ENCODE results near the gene C22orf23.

The C22orf23 gene

DNA sequence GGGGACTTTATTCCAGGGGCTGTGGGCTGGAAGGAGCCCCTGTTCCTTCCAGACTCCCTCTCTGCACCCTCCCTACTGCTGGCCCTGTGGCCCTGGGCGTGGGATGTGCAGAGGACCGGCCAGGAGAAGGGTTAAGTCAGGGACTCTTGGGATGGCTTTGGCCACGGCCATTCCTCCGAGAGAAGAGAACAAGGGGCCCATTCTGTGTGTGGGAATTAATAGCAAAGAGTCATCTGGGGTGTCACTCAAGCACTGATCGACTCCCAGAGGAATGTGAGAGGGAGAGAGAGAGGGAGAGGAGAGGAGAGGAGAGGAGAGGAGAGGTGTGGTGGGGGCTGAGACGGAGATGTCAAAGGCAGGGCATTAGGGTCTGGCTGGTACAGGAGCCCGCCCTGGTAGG lies 45.1 kb upstream of the C22orf23 start:
- Histone ChIP-seq H3K9me3 (ENCODE audit: insufficient read depth, low read length) (no peaks in the 10 kb centered on the region), H3F3A (ENCODE audit: insufficient read depth) (no peaks in the 10 kb centered on the region), H2AFZ (ENCODE audit: low read depth, low read length, severe bottlenecking) (no peak overlapping the region), H3K79me2 (ENCODE audit: insufficient read depth, low read length) (no peaks in the 10 kb centered on the region), H3K27ac (ENCODE audit: low read depth, low read length) (no peak overlapping the region), H3K9me2 (replicated peaks; ENCODE audit: insufficient read depth, low read length) (no peaks in the 10 kb centered on the region), H3K4me2 (ENCODE audit: low read depth, low read length, poor library complexity, severe bottlenecking) (no peak overlapping the region), H3K36me3 (ENCODE audit: low read length) (no peaks in the 10 kb centered on the region), H3K27me3 (ENCODE audit: low read length) (no peaks in the 10 kb centered on the region), H4K20me1 (ENCODE audit: low read depth, low read length) (no peaks in the 10 kb centered on the region), H3K9ac (ENCODE audit: low read length) (no peak overlapping the region), H3K4me3 (ENCODE audit: insufficient read depth, low read length, poor library complexity, severe bottlenecking) (no peak overlapping the region)
- TF ChIP-seq, protein P1, sequence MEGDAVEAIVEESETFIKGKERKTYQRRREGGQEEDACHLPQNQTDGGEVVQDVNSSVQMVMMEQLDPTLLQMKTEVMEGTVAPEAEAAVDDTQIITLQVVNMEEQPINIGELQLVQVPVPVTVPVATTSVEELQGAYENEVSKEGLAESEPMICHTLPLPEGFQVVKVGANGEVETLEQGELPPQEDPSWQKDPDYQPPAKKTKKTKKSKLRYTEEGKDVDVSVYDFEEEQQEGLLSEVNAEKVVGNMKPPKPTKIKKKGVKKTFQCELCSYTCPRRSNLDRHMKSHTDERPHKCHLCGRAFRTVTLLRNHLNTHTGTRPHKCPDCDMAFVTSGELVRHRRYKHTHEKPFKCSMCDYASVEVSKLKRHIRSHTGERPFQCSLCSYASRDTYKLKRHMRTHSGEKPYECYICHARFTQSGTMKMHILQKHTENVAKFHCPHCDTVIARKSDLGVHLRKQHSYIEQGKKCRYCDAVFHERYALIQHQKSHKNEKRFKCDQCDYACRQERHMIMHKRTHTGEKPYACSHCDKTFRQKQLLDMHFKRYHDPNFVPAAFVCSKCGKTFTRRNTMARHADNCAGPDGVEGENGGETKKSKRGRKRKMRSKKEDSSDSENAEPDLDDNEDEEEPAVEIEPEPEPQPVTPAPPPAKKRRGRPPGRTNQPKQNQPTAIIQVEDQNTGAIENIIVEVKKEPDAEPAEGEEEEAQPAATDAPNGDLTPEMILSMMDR (IDR thresholded peaks at IDR 0.05; ENCODE audit: insufficient read depth, low read length, poor library complexity, severe bottlenecking), result no peak
- no peak for TF ChIP-seq EZH2phosphoT487 (conservative IDR thresholded peaks at IDR 0.05; ENCODE audit: low read length)

- TF ChIP-seq, protein P1 (IDR thresholded peaks at IDR 0.05; ENCODE audit: insufficient read depth, low read length, poor library complexity, severe bottlenecking), result no peak
- TF ChIP-seq EZH2phosphoT487 (conservative IDR thresholded peaks at IDR 0.05; ENCODE audit: low read length), result no peak
- Histone ChIP-seq H3K79me2 (ENCODE audit: insufficient read depth, low read length) (no peaks in the 10 kb centered on the region), H2AFZ (ENCODE audit: low read depth, low read length, severe bottlenecking) (no peak overlapping the region), H3K4me2 (ENCODE audit: low read depth, low read length, poor library complexity, severe bottlenecking) (no peak overlapping the region), H3K27ac (ENCODE audit: low read depth, low read length) (no peak overlapping the region), H3K4me3 (ENCODE audit: insufficient read depth, low read length, poor library complexity, severe bottlenecking) (no peak overlapping the region), H4K20me1 (ENCODE audit: low read depth, low read length) (no peaks in the 10 kb centered on the region), H3K9me2 (replicated peaks; ENCODE audit: insufficient read depth, low read length) (no peaks in the 10 kb centered on the region), H3K27me3 (ENCODE audit: low read length) (no peaks in the 10 kb centered on the region), H3F3A (ENCODE audit: insufficient read depth) (no peaks in the 10 kb centered on the region), H3K9me3 (ENCODE audit: insufficient read depth, low read length) (no peaks in the 10 kb centered on the region), H3K36me3 (ENCODE audit: low read length) (no peaks in the 10 kb centered on the region), H3K9ac (ENCODE audit: low read length) (no peak overlapping the region)
Measured at GRCh38 chr22:37996515-37997246, 43.3 kb upstream of the C22orf23 start.

DNA sequence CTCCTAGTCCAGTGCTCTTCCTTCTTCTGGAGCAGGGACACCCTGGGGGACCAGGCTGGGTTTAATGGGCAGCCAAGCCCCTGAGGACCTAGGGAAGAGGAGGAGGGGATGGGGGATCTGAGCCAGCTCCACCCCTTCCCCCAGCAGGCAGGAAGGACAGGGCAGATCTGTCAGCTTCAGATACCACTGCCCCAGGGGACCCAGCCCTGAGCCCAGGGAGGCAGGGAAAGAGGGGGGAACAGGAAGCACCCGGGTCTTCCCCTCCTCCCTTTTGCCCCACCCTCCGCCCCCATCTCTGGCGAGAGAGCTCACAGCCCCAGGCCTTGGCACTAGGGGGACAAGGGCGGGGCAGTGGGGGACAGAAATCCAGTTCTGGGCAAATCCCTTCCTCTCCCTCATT lies 42.7 kb upstream of the C22orf23 start:
- TF ChIP-seq EZH2phosphoT487 (conservative IDR thresholded peaks at IDR 0.05; ENCODE audit: low read length), result no peak
- TF ChIP-seq, protein P1 (IDR thresholded peaks at IDR 0.05; ENCODE audit: insufficient read depth, low read length, poor library complexity, severe bottlenecking), result no peak
- Histone ChIP-seq H3F3A (ENCODE audit: insufficient read depth) (no peaks in the 10 kb centered on the region), H3K4me2 (ENCODE audit: low read depth, low read length, poor library complexity, severe bottlenecking) (no peak overlapping the region), H3K27me3 (ENCODE audit: low read length) (no peaks in the 10 kb centered on the region), H3K79me2 (ENCODE audit: insufficient read depth, low read length) (no peaks in the 10 kb centered on the region), H3K9ac (ENCODE audit: low read length) (no peak overlapping the region), H2AFZ (ENCODE audit: low read depth, low read length, severe bottlenecking) (no peak overlapping the region), H4K20me1 (ENCODE audit: low read depth, low read length) (no peaks in the 10 kb centered on the region), H3K9me3 (ENCODE audit: insufficient read depth, low read length) (no peaks in the 10 kb centered on the region), H3K36me3 (ENCODE audit: low read length) (no peaks in the 10 kb centered on the region), H3K9me2 (replicated peaks; ENCODE audit: insufficient read depth, low read length) (no peaks in the 10 kb centered on the region), H3K4me3 (ENCODE audit: insufficient read depth, low read length, poor library complexity, severe bottlenecking) (no peak overlapping the region), H3K27ac (ENCODE audit: low read depth, low read length) (no peak overlapping the region)
